PC-3 (cell line): ENCODE data around the gene TRABD2B.

Source experiments
- EZH2 ChIP-seq: fragments of 300-600 bp; sonication (generic); IDR thresholded peaks from one replicate; pipeline ENCODE4 v1.6.1; 2017; ENCODE audit warnings: antibody characterized with exemption, mild to moderate bottlenecking, low read length; ENCODE audit not compliant: unreplicated experiment
- EZH2phosphoT487 ChIP-seq: fragments of 300-600 bp; sonication (generic); IDR thresholded peaks from 2 replicates; pipeline ENCODE4 v1.6.1; 2018; ENCODE audit warnings: mild to moderate bottlenecking, antibody characterized with exemption, low read length, borderline replicate concordance
- TF ChIP-seq, protein P1 (sequence below): fragments of 300-600 bp; sonication (generic); conservative IDR thresholded peaks from 2 replicates; pipeline ENCODE4 v1.5.1; 2017; ENCODE audit warnings: antibody characterized with exemption, low read depth, mild to moderate bottlenecking, low read length

DNA sequence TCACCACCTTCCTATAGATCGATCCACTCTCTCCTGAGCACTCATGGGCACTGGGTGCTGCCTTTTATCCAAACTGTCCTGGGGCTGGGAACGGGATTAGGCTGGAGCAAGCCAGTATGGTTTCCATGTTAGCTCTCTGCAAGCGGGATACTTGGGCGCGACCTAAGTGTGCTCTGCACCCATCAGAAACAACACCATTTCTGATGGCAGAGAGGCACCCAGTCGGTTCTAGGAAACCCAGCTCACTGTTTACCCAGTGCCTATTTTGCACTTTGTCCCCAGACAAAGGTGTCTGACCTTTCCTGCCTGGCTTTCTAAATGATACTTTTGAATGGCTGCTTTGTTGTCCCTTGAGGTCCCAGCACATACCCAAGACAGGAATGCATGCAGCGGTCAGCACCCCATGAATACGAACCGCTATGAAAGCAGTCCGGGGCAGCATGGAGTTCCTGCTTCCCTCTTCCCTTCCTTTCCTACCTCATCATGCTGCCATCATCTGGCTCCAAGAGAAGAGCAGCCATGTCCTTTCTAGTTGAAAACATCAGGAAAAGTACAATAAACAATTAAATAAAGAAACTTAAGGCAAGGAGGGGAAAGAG is 83.9 kb downstream of the TRABD2B start:
- TF ChIP-seq, protein P1, sequence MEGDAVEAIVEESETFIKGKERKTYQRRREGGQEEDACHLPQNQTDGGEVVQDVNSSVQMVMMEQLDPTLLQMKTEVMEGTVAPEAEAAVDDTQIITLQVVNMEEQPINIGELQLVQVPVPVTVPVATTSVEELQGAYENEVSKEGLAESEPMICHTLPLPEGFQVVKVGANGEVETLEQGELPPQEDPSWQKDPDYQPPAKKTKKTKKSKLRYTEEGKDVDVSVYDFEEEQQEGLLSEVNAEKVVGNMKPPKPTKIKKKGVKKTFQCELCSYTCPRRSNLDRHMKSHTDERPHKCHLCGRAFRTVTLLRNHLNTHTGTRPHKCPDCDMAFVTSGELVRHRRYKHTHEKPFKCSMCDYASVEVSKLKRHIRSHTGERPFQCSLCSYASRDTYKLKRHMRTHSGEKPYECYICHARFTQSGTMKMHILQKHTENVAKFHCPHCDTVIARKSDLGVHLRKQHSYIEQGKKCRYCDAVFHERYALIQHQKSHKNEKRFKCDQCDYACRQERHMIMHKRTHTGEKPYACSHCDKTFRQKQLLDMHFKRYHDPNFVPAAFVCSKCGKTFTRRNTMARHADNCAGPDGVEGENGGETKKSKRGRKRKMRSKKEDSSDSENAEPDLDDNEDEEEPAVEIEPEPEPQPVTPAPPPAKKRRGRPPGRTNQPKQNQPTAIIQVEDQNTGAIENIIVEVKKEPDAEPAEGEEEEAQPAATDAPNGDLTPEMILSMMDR = no peak
- TF ChIP-seq EZH2 (no peak), EZH2phosphoT487 (no peak)
